Left lobe of liver (tissue), 2 donors: ENCODE results near the gene RDM1. TPM values are rescaled to one million over a fixed set of nuclear protein-coding genes. Genes with fewer than 3 reads are reported as not detected.
"Not testable (repeated sequence)": the region's sequence is repeated elsewhere in the genome, so short reads cannot be mapped to it uniquely, and the experiment has no call there.

Experiments
- ATAC-seq: fragments of 200-7000 bp; cut with Tn5 transposase; one replicate; pipeline ENCODE4 v1.9.1; 2020; ENCODE audit warnings: mild to moderate bottlenecking, moderate library complexity
- DNase-seq: peaks from one replicate; pipeline ENCODE4 v3.0.0-alpha.2; 2020; ENCODE audit warnings: low spot score
- total RNA-seq: library from RNA; stranded (reverse); gene quantifications from one replicate; pipeline ENCODE4 v1.2.1, GENCODE V29; 2021
- donor health status: DM: no; HTN: no; CAD: no; lungs with moderate emphysema.
- donor health status: DM: no; HTN: yes; CAD: no.

RDM1 gene
- total RNA-seq, 1 donor from 2014 or later: not detected

GRCh38 chr17:35900708-35901480 lies 29.7 kb downstream of the RDM1 start:
- ATAC-seq (no peak), DNase-seq (no peak)

- ATAC-seq (no peak), DNase-seq (no peak)
Measured at GRCh38 chr17:35900280-35900679, 30.3 kb downstream of the RDM1 start.

GRCh38 chr17:35898283-35899070 lies 32.1 kb downstream of the RDM1 start:
- ATAC-seq: peak; percentile 97
- DNase-seq: peak; percentile 83

- not testable (repeated sequence) for DNase-seq, ATAC-seq
Measured at GRCh38 chr17:35897772-35898171, 32.8 kb downstream of the RDM1 start.

GRCh38 chr17:35895636-35896587 lies 34.7 kb downstream of the RDM1 start:
- ATAC-seq (no peak), DNase-seq (no peak)

- ATAC-seq (no peak), DNase-seq (no peak)
Measured at GRCh38 chr17:35894206-35894605, 36.4 kb downstream of the RDM1 start.

- ATAC-seq (no peak), DNase-seq (no peak)
Measured at GRCh38 chr17:35893751-35894150, 36.8 kb downstream of the RDM1 start.

- DNase-seq: no peak
- no peak for ATAC-seq
Measured at GRCh38 chr17:35892091-35893035, 38.2 kb downstream of the RDM1 start.

- no peak for ATAC-seq
- no peak for DNase-seq
Measured at GRCh38 chr17:35891269-35891668, 39.3 kb downstream of the RDM1 start.

GRCh38 chr17:35890774-35891155 lies 39.8 kb downstream of the RDM1 start:
- no peak for ATAC-seq

GRCh38 chr17:35889818-35890773 lies 40.5 kb downstream of the RDM1 start:
- DNase-seq (no peak), ATAC-seq (peak; percentile 50)

More at GRCh38 chr17:35890774-35891155, 39.8 kb downstream of the RDM1 start:
- no peak for DNase-seq

- ATAC-seq (no peak), DNase-seq (no peak)
Measured at GRCh38 chr17:35889241-35889640, 41.3 kb downstream of the RDM1 start.

- DNase-seq: no peak
Measured at GRCh38 chr17:35879773-35880654, 50.6 kb downstream of the RDM1 start, which contains the start of gene CCL5. Gene CCL5, minus strand, starts transcription at chr17:35880360.

GRCh38 chr17:35878361-35878760 lies 52.2 kb downstream of the RDM1 start:
- no peak for ATAC-seq

More at GRCh38 chr17:35879773-35880654, 50.6 kb downstream of the RDM1 start, which contains the start of gene CCL5:
- ATAC-seq: peak; percentile 12

GRCh38 chr17:35877345-35878029 lies 53.1 kb downstream of the RDM1 start:
- ATAC-seq: no peak
- DNase-seq: no peak

More at GRCh38 chr17:35878361-35878760, 52.2 kb downstream of the RDM1 start:
- no peak for DNase-seq

- DNase-seq (no peak), ATAC-seq (no peak)
Measured at GRCh38 chr17:35876534-35876933, 54.0 kb downstream of the RDM1 start.

- no peak for DNase-seq
- no peak for ATAC-seq
Measured at GRCh38 chr17:35875800-35876139, 54.8 kb downstream of the RDM1 start.
